HG03025 (cell line): Measurements from ENCODE around the gene CIB4.

ENCODE experiments used
- ATAC-seq: cut with Tn5 transposase; IDR thresholded peaks from one replicate; pipeline ENCODE4 v1.9.1; 2021; ENCODE audit warnings: mild to moderate bottlenecking, moderate library complexity; ENCODE audit not compliant: unreplicated experiment, low FRiP score

The CIB4 gene

DNA sequence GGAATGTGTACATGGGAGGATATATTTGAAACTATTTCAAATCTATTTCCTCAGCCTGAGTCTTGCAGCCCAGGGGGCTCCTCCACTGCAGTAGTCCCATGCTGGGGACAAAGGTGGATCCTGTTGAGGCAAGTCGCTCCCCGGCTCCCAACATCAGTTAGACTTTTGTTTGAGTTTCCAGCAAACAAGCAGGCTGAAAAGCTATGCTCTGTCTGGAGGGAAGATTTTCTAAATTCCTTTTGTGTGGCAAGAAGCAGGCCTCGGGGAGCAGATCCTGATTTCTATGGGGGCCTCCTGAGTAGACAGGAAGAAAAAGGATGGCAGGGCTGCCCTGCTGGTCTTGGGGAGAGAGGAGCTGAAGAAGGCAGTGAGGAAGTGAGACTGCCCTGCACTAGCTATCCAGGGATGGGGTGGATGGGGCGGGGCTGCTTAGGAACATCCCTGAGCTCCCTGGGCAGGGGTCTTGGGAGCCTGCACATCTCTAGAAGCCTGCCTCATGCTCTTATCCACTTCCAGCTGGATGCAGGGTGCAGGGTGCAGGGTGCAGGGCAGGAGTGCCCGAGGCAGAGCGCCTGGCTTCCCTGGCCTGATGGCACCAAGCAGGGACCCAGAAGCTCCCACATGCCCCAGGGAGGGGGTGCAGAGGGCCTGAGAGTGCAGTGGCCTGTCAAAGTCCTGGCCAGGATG, 6.0 kb upstream of the CIB4 start:
- no peak for ATAC-seq

DNA sequence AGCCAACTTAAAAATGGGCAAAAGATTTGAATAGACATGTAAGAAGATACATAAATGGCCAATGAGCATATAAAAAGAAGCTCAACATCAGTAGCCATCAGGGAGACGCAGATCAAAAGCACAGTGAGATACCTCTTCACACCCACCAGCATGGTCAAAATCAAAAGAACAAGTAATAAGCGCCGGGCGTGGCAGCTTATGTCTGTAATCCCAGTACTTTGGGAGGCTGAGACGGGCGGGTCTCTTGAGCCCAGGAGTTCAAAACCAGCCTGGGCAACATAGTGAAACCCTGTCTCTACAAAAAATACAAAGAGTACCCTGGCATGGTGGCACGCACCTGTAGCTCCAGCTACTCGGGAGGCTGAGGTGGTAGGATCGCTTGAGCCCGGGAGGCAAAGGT, 4.6 kb upstream of the CIB4 start:
- no peak for ATAC-seq

DNA sequence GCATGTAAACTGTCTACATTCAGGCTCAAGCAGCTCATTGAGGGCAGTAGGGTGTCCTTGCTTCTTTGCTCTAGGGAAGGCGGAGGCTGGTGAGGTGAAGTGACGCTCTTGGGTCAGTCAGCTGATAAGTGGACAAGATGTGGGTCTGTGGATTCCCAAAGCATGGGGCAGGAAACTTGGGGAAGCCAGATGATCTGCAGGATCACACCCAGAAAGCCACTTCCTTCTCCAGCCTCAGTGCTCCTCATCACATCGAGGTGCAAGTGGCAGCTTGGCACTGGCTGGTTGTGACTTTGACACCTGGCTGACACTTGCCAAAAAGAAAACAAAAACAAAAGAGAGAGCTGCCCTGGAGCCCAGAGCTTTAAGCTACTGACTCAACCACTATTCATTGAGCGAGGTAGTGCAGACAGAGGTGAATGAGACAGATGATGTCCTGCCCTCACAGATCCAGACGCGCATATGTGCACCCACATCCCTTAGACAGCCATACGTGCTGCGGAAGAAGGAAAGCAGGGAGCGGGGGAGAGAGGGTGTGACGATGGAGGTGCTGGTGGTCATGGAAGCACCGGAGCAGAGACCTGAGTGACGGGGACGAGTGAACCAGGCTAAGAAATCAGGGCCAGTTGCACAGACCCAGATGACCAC, 3.1 kb upstream of the CIB4 start:
- no peak for ATAC-seq

DNA sequence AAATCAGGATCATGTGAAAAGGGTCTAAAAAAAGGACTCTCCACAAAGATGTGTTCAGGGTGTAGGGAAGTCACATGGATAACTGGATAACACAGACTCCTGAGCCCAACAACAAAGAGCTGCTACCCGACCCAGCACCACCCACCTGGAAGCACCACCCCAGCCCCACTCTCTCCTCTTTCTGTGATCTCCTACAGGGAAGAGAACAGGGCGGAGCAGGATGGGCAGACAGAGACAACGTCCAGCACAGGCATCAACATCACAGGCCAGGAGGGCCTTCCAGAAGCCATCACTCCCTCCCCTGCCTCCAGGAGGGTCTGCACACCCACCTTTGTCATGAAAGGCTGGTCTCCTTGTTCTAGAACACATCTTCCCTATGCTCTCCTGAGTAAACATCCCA, 1.3 kb upstream of the CIB4 start:
- ATAC-seq = no peak

DNA sequence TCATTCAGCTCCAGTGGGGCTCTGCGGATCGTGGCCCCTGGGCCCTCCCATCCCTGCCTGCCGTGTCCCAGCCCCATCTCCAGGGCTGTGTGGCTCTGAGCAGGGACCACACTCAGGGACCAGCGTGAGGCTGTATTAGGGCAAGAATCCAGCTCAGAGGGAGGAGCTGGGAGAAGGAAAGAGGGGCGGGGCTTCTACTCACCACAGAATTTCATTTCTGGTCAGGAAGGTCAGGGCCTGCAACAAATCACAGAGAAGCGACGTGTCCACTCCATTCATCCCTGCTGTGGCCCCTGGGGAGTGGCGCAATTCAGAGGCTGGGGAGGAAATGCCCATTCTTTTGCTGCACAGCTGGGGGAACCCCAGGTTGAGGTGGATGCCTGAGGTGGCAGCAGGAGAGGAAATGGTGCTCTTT, 828 bp downstream of the CIB4 start:
- no peak for ATAC-seq

DNA sequence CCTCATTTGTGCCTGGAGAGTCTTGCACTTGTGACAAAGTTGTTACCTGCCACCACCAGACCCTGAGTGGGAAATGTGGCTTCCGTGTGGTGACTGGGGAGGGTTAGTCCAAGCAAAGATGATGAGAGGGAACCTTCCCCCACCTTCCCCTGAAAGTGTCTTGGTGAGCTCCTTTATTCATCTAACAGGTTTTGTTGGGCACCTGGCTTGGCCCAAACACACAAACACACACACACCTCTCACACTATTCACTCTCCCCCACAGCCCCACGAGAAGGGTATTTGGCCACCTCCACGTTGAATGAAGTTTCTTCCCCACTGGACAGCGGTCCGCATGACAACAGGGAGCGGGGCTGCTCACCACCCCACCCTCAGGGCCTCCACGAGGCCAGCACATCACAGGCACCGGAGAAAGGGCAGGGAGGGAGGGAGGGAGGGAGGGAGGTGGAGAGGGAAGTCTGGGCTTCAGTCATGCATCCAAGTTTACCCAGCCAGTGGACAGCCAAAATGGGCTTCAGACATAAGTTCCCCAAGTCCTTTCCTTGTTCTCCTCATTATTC, 1.4 kb downstream of the CIB4 start:
- no peak for ATAC-seq

DNA sequence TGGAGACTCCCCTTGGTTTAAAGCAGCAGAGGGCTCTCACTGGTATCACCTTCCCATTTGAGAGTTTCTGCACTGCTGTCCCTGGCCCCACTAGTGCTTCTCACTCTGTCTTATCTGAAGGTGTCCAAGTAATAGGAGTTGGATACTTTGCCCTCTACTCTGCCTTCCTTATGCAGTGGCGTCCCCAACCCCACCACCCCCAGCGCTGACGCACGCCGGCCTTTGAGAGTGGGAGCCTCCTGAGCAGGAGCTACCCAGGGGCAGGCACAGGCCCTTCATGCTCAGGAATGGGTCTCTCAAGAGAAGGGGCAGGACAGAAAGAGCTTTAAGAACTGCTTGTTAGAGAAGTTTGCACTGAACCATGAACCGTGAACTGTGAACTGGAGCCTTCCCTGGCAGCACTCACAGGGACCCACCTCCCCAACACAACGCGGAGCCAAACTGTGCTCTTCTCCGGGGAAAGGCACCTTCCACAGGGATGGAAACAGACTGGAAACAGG, 3.3 kb downstream of the CIB4 start:
- ATAC-seq = no peak

DNA sequence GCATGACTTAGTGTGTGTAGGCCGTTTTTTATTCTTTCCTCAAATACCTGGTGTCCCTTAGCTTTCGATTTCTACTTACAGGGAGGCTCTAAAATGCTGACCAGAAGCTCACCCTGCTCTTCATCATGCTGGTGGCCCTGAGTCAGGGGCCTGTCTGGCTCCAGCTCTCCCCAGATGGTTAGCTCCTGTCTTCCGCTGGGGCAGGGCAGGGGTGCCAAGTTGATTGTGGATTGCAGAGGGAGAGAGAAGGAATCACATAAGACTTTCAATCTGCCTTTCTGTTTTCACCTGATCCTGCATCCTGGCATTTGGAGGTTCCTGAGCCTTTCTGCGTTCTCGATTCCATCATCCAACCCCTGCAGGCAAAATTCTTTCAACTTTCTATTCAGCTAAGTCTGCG, 4.2 kb downstream of the CIB4 start:
- no peak for ATAC-seq

DNA sequence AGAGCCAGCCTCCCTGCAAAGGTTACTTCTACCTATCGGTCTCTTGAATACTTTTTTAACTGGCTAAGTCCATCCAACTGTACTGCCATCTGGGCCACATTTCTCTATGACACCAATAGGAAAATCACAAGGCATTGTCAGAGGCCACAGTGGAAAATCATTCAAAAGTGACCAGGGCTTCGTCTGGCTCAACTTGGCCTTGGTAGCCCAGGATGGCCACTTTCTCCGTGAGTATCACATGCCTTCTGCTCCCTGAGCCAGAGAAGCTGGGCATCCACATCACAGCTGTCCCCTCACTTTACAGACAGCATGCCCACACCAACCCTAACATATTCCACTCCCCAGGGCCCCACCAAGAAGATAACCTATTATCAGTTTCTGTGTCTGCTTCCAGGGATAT, 5.8 kb downstream of the CIB4 start:
- no peak for ATAC-seq

DNA sequence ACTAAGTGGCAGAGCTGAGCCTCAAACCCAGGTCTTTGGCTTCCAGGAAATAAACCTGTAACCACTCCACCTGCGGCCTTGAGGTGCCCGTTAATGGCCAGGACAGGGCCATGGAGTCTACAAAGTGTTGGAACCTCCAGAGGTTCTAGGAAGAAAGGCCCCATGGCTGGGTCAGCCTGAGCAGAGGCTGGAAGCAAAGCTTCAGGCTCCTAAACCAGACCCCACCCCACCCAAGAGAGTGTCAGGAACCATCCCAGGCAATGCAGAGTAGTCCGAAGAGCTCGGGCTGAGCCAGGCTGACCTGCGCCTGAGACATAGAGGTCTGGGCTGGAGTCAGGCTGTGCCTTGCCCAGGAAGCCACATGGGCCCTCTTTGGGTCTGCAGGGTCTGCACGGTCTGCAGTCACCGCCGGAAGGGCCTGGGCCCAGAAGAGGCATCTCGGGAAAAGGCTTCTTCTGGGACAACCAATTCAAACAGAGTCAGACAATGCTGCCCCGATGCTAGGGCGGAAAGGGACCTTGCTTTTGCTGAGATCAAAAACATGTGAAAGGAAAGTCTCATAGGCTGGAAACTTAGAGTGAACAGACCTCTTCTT, 6.4 kb downstream of the CIB4 start:
- no peak for ATAC-seq

DNA sequence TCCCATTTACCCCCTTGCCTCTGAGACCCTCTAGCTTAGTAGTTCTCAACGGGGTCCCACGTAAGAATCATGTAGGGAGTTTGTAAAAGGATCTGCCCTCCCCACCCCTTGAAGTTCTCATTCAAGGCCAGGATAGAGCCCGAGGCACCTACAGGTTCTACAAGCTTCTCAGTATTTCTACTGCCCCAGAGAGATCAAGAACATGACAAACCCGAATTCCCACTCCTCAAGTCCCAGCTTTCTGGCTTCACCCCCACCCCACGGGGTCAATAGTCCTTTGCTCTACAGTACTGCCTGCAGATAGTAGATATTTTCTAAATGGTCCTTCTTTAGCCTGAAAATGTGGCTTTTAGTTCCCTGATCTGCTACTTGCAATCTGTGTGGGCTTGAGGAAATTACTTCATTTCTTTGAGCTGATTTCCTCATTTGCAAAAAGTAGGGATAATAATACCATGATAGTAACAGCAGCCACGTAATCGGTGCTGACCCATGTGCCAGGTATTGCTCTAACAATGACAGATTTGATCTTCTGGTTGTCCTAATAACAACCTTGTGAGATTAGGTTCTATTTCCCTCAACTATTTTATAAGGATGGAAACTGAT, 7.1 kb downstream of the CIB4 start:
- ATAC-seq = no peak

DNA sequence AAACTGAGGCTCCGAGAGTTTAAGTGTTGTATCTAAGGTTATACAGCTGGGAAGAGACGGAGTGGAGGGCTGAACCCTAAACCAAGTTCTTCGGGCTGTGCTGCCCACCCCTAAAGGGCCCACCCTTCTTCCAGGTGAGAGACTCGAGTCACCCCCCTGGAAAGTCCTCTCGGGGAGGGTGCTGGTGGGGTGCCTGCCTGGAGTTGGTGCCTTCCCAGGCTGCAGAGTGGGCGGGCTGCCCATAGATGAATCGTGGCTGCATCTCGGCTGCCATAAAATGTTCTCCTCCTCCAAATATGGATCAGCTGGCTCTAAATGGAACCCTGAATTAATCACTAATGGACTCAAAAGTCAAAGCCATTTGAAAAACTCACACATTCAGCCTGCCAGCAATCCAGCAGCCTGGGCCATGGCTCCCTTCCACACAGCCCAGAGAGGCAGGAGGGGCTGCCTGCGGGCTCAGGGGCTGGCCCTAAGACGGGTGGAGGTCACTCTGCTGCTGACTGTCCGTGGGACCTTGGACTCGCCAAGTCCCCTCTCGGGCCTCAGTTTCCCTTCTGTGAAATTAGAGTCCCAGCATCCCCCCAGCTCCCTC, 7.7 kb downstream of the CIB4 start:
- no peak for ATAC-seq

DNA sequence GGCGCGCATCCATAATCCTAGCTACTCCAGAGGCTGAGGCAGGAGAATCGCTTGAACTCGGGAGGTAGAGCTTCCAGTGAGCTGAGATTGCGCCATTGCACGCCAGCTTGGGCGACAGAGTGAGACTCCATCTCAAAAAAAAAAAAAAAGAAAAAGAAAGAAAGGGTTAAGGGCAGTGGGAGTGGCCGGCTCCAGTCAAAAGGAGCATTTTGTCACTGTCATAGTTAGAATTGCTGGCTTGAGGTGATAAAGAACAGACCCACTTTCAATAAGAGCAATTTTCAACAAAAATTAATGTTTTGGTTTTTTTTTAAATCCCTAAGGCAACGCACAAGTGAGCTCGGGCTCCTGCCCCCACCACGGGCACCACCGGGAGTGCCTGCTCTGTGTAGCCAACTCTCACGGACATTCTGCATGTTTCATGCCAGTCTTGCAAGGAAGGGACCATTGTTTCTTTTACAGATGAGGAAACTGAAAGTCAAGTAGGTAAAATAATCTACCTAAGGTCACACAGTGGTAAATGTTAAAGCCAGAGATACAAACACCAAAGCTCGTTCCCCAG, 8.5 kb downstream of the CIB4 start:
- ATAC-seq = no peak

DNA sequence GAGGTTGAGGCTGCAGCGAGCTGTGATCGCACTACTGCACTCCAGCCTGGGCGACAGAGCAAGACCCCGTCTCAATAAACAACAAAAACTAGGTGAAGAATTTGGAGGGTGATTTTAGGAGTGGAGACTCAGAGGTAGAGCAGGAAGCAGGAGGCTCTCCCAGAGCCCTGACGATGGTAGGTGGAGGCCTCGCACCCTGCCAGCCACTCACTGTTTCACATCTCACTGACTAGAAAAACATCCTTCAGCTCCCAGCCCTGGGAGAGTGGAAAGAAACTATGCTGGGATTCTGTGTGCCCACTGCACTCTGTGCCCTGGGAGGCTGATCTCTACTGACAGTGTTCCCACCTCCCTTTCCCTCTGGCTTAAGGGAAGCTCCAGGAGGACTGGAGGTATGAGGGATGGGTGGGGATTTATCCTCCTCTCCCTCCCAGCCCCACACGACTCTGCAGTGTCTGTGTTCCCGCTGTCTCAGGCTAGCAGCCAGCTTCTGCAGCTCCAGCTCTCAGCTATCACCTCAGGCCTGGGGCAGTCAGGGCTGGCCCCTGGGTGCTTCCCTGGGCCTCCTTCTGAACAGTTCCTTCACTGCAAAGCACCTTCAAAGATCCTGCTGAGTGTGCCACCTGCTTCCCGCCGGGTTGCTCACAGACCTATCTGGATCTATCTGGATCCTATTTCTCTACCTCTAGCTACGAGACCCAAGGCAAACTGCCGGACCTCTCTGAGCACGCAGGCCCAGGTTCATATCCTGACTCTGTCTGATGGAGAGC, 9.6 kb downstream of the CIB4 start:
- ATAC-seq = no peak

DNA sequence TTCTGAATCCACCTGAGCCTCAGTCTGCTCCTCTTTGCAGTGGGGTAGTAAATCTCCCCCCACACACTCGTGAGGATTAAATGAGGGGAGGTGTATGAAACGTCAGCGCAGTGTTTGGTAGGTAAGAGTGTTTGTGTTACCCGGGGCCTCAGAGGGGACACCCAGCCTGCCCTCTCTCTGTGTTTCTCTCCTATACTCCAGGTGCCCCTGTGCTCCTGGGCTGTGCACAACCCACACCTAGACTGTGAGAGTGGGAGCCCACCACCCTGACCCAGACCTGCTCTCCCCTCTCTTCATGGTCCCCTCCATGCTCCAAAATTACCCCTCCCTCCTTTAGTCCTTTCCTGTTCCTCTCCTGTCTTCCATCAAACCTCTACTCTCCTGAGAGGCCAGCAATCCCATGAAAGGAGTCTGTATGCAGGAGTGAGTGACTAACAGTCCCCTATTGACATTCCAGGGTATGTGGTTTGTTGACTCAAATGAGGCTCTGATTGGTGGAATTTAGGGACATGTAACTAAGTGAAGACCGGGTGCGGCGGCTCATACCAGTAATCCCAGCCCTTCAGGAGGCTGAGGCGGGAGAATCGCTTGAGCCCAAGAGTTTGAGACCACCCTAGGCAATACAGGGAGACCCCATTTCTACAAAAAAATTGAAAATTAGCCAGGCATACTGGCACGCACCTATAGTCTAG, 10.4 kb downstream of the CIB4 start:
- no peak for ATAC-seq

DNA sequence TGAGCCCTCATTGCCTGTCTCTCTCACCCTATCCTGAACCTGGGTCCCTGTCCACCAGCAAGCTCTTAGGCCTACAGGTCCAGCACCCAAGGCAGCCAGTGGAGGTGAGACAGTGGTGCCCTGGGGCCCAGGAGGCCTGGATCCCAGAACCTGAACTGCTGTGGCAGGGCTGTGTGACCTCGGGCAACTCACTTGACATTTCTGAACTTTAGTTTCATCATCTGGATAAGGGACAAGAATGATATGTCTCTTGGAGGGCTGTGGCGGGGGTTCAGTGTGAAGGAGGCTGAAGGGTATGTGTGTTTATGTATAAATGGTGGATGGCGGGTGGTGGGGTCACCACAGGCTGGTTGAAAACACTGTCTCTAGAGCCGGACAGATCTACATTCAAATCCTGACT, 10.9 kb downstream of the CIB4 start:
- ATAC-seq = no peak

DNA sequence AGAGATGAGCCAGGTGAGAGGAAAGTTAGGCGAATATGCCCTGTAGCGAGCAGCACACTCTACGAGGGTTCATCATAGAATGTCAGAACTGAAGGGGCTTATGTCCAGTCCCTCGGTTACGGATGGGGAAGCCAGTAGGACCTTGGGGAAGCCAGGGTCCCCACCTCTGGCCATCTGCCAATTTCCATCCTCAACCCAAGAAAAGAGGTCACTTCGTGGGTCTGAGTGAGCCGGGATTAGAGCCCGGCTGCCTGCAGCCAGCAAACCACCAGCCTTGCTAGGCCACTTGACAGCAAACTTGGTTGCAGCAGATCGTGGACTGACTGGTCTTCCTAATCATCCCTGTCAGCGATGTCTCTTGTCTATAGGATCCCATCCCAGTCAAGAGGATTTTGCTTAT, 11.4 kb downstream of the CIB4 start:
- ATAC-seq = no peak

DNA sequence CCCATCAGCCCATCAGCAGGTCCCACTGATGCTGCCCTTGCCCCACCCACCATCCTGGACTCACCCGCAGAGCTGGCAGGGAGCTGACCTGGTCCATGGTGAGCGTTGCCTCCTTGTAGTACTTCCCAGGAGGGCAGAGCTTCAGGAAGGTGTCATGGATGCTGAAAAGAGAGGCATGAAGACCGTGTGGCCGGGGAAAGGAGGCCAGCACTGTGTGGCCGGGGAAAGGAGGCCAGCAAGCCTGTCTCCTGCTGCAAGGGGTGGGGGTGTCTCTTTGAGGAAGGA, 11.9 kb downstream of the CIB4 start:
- ATAC-seq = no peak

DNA sequence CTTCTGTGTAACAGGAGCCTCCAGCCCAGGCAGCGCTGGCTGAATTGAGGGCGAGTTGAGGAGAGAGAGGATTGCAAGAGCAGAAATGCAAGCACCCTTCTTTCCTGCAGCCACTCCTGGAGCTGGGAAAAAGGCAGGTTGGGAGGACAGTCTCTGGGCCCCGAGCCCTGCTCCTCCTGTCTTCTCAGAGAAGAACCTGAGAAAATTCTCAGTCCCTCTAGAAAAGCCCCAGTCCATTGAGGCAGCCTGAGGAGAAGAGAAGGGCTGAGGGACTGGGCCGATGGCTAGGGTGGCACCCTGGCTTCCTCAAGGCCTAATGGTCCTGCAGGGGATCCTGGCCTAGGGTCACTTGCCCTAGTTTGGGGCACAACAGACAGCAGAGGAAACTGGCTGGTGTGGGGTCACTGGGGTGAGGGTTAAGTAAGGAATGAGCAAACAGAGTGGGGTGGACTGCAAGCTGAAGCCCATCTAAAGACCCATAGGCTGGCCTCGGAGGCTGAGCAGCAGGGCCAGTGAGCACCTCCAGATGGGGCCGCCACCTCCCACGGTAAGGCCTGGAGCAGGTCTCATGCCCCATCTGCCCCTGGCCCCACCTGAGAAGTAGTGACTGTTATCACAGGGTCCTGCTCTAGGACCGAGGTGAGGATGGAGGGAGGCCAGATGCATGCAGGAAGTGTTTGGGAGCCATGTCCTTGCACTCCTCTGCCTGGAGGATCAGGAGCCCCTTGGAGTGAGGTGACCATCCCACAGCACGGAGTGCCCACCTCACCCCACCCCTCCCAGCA, 12.4 kb downstream of the CIB4 start:
- no peak for ATAC-seq
